ENCODE measurements around the gene SYCP2L. TPM values are rescaled to one million over a fixed set of nuclear protein-coding genes. Genes with fewer than 3 reads are reported as not detected.
"Not testable (repeated sequence)": the region's sequence is repeated elsewhere in the genome, so short reads cannot be mapped to it uniquely, and the experiment has no call there.

Gene SYCP2L
- total RNA-seq, 1 donor from 2014 or later, result 20.5 TPM

DNA sequence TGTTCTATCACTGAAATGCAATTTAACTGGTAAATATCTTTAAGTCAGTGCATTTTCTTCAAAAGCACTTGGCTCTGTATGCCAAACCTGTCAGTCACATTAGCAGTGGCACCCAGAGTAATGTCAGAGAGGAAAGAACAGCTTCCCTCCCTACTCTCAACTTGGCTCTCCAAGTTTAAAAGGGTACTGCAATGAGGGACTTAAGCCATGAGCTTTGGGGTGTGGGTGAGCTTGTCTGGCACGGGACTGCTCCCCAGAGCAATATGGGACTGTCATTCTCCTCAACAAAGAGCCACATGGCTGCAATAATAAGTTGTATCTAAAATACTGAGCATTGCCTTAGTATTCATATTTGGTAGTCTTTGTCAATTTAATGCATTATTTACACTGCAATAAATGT, 9.0 kb upstream of the SYCP2L start:
- Mint-ChIP-seq H3K4me1 (ENCODE audit: low read depth, unreplicated experiment) (no peaks in the 10 kb centered on the region), H3K9me3 (ENCODE audit: unreplicated experiment) (peaks cover 7% of the 10 kb centered on the region), H3K27ac (ENCODE audit: unreplicated experiment) (no peak overlapping the region), H3K27me3 (ENCODE audit: unreplicated experiment) (peaks cover 22% of the 10 kb centered on the region), H3K36me3 (ENCODE audit: unreplicated experiment) (no peaks in the 10 kb centered on the region), H3K4me3 (ENCODE audit: unreplicated experiment) (no peak overlapping the region)
- TF ChIP-seq CTCF (IDR thresholded peaks at IDR 0.05; ENCODE audit: partially characterized antibody, unreplicated experiment), result no peak
- no peak for DNase-seq

DNA sequence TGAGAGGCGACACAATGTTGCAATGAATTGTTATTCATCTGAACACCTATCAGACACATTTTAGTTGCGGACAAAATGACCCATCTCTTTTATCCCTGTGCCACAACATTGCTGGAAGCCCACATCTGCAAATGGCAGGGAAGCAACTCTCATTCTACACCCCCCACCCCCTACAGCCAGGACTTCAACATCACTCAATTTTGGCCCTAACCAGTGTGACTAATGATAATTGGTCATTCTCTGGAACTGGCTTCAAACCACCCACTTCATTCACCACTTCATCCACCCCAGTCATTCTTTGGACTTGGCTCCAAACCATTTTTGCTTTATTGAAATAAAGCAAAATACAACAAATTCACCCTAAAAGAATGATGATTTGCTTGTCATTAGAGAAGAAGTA, 6.5 kb upstream of the SYCP2L start:
- Mint-ChIP-seq H3K9me3 (ENCODE audit: unreplicated experiment) (peaks cover 7% of the 10 kb centered on the region), H3K27me3 (ENCODE audit: unreplicated experiment) (peaks cover 26% of the 10 kb centered on the region), H3K4me1 (ENCODE audit: low read depth, unreplicated experiment) (no peaks in the 10 kb centered on the region), H3K36me3 (ENCODE audit: unreplicated experiment) (no peaks in the 10 kb centered on the region), H3K27ac (ENCODE audit: unreplicated experiment) (no peak overlapping the region), H3K4me3 (ENCODE audit: unreplicated experiment) (no peak overlapping the region)
- DNase-seq, result no peak
- no peak for TF ChIP-seq CTCF (IDR thresholded peaks at IDR 0.05; ENCODE audit: partially characterized antibody, unreplicated experiment)

GRCh38 chr6:10882253-10882630, 4.6 kb upstream of the SYCP2L start:
- peak overlapping the region; percentile 74 for H3K4me3 Mint-ChIP-seq (ENCODE audit: unreplicated experiment)

GRCh38 chr6:10882657-10883171, 4.1 kb upstream of the SYCP2L start:
- no peak for TF ChIP-seq CTCF (IDR thresholded peaks at IDR 0.05; ENCODE audit: partially characterized antibody, unreplicated experiment)
- no peaks in the 10 kb centered on the region for H3K36me3 Mint-ChIP-seq (ENCODE audit: unreplicated experiment)
- no peak for DNase-seq
- H3K4me1 Mint-ChIP-seq (ENCODE audit: low read depth, unreplicated experiment), result no peaks in the 10 kb centered on the region
- H3K9me3 Mint-ChIP-seq (ENCODE audit: unreplicated experiment), result peaks cover 7% of the 10 kb centered on the region
- no peak overlapping the region for H3K27ac Mint-ChIP-seq (ENCODE audit: unreplicated experiment)
- peaks cover 28% of the 10 kb centered on the region for H3K27me3 Mint-ChIP-seq (ENCODE audit: unreplicated experiment)
- H3K4me3 Mint-ChIP-seq (ENCODE audit: unreplicated experiment), result peak overlapping the region; percentile 74

More at GRCh38 chr6:10882253-10882630, 4.6 kb upstream of the SYCP2L start:
- not testable (repeated sequence) for H3K9me3 Mint-ChIP-seq (ENCODE audit: unreplicated experiment); DNase-seq; H3K36me3 Mint-ChIP-seq (ENCODE audit: unreplicated experiment); H3K27ac Mint-ChIP-seq (ENCODE audit: unreplicated experiment); H3K4me1 Mint-ChIP-seq (ENCODE audit: low read depth, unreplicated experiment)
- H3K27me3 Mint-ChIP-seq (ENCODE audit: unreplicated experiment), result peaks cover 26% of the 10 kb centered on the region

DNA sequence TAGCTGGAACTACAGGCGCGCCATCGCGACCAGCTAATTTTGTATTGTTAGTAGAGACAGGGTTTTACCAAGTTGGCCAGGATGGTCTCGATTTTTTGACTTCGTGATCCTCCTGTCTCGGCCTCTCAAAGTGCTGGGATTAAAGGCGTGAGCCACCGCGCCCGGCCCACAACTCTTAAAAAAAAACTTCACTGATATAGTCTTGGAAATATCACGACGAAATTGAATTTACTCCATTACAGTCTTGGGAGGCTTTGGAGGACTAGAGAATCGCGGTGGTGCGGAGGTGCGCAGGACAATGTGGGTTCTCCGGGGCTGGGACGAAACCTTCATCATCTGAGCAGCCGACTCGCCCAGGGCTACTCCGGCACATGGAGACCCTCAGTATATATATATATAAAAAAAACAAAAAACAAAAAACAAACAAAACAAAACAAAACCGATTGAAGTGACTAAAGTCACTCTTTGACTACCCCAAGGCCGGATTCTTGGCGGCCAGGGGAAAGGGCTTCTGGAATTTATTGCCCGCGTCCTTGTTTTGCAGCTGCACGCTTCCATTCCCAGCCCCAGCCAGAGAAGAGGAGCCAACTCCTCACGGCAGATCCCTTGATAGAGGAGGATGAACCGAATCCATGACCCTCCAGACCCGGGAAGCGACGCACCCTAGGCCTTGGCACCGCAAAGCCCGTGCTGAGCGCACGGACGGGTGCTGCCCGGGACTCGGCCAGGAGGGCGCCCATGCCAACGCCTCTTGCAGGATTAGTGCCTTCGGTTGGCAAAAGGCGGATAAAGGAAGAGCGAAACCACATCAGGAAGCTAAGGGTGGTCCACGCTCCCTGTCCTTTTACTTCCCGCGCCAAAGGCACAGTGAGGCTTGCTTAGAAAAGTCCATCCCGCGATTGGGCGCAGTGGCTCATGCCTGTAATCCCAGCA, 3.3 kb upstream of the SYCP2L start:
- Mint-ChIP-seq H3K4me3 (ENCODE audit: unreplicated experiment) (peak overlapping the region; percentile 34), H3K9me3 (ENCODE audit: unreplicated experiment) (peaks cover 7% of the 10 kb centered on the region), H3K27me3 (ENCODE audit: unreplicated experiment) (peaks cover 26% of the 10 kb centered on the region), H3K27ac (ENCODE audit: unreplicated experiment) (no peak overlapping the region), H3K36me3 (ENCODE audit: unreplicated experiment) (no peaks in the 10 kb centered on the region), H3K4me1 (ENCODE audit: low read depth, unreplicated experiment) (no peaks in the 10 kb centered on the region)
- no peak for DNase-seq
- TF ChIP-seq CTCF (IDR thresholded peaks at IDR 0.05; ENCODE audit: partially characterized antibody, unreplicated experiment), result no peak
